Activated CD4-positive, alpha-beta T cell treated with anti-CD3 and anti-CD28 coated beads for 24 hours (primary cell): ENCODE measurements around the gene MT4.
A peak's percentile ranks its signal among the peaks of the same experiment; 100 is the strongest.

ENCODE experiments used
- DNase-seq, 2 donors: peaks; one replicate each; pipeline ENCODE4 v3.0.0-alpha.2; 2020; ENCODE audit warnings: low read depth in 2 of 2

MT4 gene

DNA sequence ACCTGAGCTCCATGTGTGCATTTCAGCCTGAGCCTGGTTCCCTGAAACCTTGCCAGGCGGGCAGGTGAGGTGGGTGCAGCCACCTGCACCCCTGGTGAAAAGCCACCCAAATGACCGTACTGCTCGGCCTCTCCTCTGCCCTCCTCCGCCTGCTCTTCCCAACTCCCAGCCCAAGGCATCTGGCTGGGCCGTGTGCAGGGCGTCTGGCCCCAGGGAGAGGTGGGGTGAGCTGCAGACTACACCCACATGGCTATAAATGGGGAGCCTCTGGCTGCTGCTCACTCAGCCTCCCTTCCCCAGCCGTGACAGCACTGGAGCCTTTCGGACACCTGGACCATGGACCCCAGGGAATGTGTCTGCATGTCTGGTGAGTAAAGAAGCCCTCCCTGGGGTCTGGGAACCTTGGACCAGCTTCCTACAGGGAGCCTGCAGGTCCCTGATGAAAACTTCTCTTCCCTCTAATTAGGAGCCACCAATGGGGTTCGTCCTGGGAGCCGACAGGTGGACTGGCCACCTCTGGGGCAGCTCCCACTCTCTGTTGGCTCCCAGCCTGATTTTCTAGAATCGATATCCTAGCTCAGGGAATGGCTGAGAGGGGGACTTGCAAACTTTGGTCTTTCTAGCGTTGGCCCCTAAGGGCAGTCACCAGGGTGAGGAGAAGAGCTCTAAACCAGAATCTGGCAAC lies at the start of gene MT4:
MT4 (plus strand) TSS at position 281 of the 685 bp plus-strand sequence; CDS start at position 337, 56 bp downstream.
- DNase-seq: no peak

DNA sequence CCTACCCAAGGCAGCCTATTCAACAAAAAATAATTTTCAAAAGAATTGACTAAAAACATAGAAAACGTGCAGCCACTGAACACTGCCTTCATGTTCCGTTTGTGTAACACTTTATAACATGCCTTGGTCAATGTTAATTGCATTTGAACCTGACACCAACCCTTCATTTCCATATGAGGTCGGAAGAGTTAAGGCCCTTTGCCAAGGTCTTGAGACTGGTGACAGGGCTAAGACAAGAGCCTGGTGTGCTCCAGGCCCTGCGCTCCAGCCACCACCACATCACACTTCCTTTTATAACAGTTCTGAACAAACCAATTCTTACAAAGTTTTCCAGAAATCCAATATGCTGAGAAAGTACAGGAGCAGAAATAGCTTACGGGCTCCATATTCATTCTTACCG lies 49.2 kb upstream of the MT4 start:
- DNase-seq: no peak

DNA sequence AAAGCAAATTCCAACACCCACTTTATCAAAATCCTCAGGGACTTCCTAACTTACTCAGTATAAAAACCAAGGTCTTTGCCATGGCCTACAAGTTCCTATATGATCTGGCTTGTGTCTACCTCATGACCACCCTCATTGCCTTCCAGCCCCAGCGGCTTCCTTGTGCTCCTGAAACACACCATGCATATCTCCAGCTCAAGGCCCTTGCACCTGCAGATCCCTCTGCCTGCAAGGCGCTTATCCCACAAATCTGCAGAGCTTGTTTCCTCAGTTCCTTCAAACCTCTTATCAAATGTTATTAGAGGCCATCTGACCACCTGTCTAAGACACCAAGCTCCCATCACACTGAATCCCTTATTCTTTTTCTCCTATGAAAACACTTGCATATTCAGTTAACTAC lies 47.7 kb upstream of the MT4 start:
- no peak for DNase-seq

DNA sequence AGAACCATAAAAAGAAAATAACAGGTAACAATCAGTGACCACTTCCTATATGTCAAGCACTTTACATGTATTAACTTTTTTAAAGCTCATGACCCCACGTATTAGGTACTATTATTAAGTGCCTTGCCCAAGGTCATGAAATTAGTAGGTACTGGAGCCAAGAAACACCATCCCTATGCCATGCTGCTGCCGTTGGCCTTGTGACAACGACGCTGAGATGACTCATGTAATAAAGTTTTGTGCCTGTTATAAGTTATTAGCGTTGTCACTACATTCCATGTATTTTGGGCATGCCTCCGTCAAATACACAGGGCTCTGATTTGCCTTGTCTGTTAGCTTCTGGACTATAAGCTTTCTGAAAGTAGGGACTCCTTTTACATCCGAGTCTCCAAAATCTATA lies 46.4 kb upstream of the MT4 start:
- DNase-seq: no peak

DNA sequence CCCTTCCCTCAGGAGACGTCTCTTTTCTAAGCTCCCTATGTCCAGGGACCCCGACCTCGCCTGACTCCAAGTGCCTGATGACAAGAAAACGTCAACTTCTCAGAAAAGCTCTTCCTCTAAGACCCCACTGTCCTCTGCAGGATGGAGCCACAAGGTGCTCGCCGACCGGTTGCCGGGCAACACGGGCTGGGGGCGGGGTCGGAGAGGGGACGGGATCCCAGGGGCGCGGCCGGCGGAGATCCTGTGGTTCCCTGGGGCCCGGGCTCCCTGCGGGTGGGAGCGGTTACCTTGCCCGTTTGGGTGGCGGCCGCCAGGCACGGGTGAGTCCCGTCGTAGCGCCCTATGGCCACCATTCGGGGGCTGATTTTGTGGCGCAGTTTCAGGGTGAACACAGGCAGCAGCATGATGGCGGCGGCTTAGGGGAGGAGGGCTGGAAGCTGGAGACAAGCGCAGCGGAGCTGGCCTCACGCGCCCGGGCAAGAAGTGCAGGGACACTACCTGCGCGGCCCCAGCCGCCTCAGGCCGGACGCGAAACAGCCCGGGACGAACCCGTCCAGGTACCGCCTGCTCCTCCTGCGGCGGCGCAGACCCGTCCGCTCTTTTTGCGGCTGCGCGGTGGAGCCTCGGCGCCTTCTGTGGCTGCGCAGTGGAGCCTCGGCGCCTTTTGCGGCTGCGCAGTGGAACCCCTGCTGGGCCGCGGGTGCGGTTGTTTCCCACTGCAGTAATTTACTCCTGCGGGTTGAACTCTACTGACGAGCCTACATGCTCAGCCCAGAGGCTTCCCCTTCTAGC lies 45.2 kb upstream of the MT4 start, which contains the start of gene BBS2:
BBS2 (minus strand) TSS at position 566 of the 792 bp plus-strand sequence; CDS start at position 404, 162 bp downstream.
- DNase-seq: peak; percentile 85 to 87

DNA sequence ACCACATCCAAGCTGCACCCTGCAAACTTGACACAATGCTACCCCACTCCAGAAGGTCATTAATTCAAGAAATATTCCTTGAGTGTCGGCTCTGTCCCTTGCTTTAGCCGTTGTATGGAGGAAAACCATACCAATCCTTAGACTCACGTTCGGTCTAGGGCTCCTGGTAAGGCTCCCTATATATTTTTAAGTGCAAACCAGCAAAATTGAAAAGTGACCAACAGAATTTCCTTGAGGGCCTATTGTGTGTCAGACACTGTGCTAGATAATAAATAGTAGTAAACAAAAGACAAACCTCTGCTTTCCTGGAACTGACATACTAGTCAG lies 44.7 kb upstream of the MT4 start:
- DNase-seq: no peak

DNA sequence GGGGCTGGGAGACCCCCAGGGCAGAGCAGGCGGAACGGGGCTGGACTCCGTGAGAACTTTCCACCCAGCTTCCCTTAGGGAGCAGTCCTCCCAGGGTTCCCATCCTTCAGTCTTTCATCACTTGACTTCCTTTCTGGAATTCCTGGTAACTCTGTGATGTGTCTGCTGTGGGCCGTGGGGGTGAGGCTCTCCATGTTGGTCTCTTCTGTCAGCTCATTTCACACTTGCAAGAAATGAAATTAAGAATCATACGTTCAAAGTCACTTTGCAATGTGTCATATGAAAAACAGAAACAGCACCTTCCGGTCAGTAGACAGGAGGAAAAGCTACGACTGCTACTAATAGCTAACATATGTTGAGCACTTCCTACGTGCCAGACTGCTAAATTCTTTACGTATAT lies 39.6 kb upstream of the MT4 start:
- DNase-seq: no peak

DNA sequence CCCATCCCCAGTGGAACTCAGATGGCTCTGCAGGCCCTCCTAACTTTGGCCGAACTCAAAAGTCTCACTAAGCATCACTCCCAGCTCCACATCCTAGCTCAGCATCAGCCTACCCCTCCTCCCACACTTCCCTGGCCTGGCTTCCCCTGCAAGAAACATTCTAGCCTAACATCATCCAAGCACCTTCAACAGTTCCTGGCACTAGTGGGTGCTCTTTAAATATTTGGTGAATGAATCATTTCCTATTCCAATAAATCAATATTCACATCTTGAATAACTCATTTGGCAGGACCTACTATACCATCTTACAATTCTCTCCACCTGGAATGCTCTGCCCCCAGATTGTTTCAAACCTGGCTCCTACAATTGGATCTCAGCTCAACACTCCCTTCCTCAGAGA lies 34.0 kb upstream of the MT4 start:
- no peak for DNase-seq

DNA sequence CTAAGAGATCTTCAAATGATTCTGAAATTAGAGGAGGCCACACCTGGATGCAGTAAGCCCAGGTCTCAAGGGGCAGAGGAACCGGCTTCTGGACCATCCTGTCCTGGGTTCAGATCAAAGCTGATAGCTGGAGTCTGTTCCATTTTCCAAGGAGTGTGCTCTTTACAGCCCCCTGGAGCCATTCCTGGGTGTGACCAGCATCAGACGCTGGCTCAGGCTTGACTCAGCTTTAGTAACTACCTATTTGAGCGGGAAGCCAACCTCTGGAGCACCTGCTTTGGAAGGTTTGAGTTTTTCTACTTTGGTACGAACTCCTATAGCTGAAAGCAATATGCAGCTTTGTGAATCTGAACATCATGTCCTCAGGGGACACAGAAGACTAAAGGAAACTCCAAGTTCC lies 32.2 kb upstream of the MT4 start:
- no peak for DNase-seq

DNA sequence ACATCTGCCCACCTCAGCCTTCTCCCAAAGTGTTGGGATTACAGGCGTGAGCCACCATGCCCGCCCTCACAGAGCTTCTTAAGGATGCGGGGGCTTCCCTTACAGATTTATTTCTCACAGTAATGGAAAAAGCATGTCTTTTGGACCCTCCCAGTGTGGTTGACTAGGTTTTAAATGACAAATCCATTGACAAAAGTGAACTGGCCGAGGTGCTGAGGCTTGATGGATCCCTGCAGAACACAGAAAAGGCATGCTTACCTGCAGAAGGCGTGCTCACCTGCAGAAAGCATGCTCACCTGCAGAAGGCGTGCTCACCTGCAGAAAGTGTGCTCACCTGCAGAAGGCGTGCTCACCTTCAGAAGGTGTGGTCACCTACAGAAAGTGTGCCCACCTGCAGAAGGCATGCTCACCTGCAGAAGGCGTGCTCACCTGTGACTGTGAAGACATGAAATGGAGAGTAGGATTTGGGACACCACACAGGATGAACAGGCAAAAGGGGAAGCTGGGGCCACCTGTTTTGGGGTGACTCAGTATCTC lies 30.0 kb upstream of the MT4 start:
- DNase-seq: no peak

DNA sequence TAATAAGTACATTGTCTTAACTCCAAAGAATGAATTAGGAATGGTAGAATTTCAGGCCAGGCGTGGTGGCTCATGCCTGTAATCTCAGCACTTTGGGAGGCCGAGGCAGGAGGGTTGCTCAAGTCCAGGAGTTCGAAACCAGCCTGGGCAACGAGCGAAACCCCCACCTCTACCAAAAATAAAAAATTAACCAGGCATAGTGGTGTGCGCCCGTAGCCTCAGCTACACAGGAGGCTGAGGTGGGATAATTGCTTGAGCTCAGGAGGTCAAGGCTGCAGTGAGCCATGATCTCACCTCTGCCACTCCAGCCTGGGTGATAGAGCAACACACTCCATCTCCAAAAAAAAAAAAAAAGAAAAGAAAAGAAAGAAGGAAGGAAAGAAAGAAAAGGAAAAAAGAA lies 26.5 kb upstream of the MT4 start:
- no peak for DNase-seq

DNA sequence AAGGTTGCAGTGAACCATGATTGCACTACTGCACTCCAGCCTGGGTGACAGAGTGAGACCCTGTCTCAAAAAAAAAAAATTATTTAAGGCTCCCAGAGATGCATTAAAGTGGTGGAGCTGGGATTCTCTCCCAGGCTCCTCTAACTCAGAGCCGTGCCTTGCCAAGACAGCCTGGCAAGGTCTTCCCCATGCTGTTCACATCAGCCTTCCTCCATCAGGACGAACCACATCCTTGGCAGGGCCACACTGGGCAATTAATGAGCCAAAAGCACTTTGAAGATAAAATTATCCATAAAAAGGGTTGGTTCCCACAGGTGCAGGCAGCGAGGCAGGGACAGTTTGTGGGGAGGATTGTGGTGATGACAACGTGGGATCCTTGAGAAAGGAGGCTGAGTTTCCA lies 25.2 kb upstream of the MT4 start:
- no peak for DNase-seq

DNA sequence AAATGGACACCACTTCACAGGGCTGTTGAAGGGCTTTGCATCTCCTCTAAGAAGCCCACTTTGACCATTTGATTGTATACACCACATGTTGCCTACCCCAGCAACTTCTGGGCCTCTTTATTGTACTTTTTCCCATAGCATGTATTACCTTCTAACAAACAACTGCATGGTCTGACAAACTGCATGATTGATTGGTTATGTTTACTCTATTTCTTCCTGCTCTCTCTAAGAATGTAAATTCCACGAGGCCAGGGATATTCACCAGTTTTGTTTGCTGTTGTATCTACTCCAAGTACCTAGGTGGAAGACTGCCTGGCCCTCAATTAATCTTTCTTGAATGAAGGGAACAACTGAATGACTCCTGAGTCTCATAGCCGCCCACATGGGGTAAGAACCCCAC lies 22.8 kb upstream of the MT4 start:
- no peak for DNase-seq

DNA sequence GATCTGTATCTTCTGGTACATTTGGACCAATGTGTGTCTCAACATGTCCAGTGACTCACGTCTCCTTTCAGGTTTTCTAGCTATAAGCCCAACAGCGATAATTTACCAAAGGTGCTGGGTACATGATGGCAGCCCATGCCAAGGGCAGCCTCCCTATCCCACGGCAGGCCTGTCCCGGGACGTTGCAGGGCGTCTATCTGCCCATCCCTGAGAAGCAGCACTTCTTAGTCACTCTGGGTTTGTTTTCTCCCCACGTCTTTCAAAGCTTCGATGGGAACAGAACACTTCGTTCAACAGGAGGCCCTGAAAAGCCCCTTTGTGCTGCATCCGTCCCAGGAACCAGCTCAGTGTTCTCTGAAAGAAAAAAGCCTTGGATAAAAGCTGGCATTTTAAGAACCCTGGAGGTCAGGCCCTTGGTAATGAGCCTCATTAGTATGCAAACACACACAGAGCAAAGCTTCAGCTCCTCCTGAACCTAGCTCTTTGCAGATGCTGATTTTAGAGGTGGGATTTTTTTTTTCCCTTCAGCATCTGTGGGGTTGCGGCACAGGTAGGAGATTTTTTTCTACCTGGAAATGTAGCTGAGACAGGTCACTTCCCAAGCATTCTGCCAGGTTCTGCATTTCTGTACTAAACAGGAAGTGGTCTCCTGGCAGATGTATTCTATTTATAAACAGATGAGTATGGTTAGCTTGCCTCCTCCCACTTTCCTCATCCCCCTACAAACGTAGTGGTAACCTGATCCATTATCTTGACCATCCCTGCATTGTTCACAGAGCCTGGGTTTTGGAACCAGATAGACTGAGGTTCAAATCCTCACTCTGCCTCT lies 17.5 kb upstream of the MT4 start:
- DNase-seq: no peak

DNA sequence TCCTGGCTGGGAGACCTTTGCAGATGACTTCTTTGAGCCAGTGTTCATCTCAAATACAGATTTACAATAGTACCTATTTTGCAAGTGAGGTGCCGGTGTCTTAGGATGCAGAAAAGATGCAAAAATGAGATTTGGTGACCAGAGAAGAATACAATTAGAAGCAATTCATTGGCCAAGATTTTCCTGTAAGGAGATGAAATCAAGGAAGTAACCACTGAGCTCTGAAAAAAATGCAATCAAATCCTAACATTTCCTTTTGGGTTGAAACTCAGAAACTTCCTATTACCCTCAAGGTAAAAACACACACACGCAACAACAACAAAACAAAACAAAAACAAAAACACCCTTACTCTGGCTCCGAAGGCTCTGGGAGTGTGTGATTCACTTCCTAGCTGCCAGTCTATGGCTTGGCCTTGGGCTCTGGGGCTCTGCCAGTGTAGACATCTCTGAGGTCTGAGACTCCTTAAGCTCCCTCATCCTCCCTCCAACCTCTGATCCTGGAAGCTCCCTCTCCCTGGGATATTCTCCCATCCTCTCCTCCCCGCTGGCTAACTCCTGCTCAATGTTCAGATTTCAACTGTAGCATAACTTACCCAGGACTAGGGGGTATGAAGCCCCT lies 16.8 kb upstream of the MT4 start:
- no peak for DNase-seq

DNA sequence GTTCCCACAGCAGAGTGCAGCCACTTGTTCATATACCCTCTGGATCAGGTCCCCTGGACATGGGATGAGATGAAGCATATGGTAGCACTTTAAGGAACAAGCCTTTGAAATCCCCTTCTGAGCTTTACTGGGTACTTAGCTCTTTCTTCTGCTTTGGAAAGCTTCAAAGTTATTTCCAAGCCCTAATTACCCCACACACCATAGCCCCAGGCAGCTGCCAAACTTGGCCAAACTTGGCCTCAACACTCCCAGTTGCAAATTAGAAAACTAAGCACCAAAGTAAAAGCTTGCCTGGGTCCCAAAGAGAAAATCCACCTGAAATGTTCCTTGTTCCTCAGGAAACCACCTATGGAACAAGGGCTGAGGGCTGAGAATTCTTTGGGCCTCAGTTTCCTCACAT lies 15.7 kb upstream of the MT4 start:
- DNase-seq: no peak

DNA sequence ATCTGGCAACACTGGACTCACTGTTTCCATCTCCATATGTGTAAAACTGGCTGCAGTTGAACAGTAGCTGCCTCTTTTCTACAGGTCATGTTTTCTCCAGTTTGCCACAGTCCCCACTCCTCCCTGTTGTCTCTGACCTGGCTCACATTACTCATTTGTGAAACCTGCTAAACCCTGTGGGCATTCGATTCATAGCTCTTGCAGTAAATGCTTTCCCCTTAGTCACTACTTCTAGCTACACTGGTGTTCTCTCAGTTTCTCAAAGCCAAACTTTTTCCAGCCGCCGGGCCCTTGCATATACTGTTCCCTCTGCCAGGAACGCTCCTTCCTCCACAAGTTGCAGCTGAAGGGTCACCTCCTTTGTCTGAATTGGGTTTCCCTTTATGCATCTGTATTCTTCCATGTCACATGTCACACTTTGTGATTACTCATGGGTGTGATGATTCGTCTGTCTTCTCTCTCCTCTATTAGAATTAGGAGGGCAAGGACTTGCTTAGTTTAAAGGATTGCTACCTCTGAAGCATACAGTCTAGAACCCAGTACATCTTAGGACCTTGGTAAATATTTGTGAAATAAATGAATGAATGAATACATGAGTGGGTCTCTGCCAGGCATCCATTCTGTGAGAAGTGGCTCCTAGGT lies 15.0 kb upstream of the MT4 start:
- DNase-seq: no peak

DNA sequence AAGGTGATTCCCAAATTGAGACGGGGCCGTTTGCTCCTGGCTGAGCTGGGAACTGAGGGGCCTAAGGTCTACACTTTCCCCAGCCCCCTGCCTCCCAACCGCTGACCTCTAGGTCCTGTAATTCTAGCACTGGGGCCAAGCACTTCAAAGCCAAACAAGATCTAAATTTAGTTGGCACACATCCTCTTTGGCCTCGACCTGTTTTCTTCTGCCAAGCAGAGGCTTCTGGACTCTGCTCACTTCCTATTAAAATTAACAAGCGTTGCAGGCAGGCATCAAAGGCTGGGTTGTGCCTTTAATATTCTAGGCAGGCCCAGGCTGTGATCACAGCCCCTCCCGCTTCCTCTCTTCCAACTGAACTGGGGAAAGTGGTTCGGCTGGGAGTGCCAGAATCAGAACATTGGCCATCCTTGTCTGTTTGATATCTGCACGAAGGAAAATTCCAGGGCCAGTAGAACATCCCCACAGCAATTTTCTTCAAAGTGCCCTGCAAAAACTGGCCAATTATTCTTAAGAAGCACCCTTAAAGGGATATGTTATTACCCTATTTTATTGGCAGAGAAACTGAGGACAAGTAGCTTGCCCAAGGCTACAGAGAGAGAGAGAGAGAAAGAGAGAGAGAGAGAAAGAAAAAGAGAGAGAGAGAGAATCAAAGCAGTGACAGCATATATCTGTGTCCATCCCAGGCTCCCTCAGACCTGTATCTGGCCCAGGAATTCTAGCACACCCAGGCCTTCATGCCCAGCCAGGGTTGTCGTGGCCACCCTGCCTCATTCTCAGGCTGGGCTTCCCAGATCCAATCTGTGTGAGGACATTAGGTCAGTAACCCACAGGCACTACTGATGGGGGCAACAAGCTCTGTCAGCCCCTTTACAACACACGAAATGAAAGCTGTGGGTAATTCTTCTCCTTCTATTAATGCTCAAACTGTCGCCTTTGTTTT lies 12.8 kb upstream of the MT4 start:
- no peak for DNase-seq

DNA sequence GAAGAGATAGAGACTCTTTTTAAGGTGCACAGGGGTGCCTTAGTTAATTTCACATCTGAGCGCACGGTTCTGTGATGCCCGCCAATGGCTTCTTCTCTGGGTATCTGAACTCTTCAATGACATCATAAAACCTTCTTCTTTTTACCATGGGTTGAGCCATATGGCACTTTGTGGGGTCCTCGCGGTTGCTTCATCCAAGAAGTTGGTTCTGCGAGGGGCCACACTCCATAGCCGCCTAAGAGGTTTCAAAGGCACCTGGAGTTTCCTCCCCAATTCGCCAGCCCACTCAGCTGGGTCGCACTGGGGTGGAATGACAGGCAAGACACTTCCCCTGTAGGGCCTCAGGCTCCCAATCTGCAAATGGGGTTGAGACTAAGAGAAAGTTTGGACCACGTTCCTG lies 10.4 kb upstream of the MT4 start:
- no peak for DNase-seq

DNA sequence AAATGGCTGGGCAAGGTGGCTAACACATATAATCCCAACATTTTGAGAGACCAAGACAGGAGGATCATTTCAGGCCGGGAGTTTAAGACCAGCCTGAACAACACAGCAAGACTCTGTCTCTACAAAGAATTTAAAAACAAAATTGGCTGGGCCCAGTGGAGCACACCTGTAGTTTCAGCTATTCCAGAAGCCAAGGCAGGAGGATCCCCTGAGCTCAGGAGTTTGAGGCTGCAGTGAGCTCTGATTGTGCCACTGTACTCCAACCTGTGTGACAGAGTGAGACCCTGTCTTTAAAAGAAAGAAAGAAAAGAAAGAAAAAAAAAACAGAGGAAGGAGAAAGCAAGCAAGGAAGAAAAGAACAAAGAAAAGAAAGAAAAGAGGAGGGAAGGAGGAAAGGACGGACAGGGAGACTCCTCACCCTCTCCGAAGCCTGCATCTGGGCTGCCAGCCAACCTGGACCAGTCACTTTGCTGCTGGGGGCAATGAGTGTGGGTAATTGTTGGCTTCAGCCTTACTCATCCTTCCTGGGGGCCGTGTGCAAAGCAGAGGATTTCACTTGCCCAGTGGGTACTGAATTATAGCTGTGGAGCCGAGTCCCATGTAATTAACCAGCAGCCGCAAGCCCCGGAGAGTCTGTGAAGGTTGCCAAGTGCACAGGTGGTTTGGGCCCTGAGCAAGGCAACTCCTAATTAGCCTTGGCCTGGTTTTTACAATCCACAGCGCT lies 6.7 kb upstream of the MT4 start:
- DNase-seq: no peak
